H1 (cell line): ENCODE data around the gene TNPO3. TPM values are rescaled to one million over a fixed set of nuclear protein-coding genes. Genes with fewer than 3 reads are reported as not detected.

Experiments
- HDAC6 ChIP-seq: IDR thresholded peaks from one replicate; pipeline ENCODE4 v1.7.1; 2012; ENCODE audit warnings: low read depth, mild to moderate bottlenecking, inconsistent platforms, low read length, moderate library complexity
- SP4 ChIP-seq: IDR thresholded peaks from 2 replicates; pipeline ENCODE4 v1.6.1; 2012; ENCODE audit warnings: low read length, inconsistent platforms
- polyA plus RNA-seq, 7 experiments: library from polyadenylated mRNA; depleted of rRNA in 3 of 7; stranded (reverse) in 5 of 7; unstranded in 2 of 7; fragments of >200 nt in 5 of 7; fragments of 200-250 nt in 2 of 7; gene quantifications; 1 replicate in 5 of 7; 2 replicates in 1 of 7; 4 replicates in 1 of 7; pipeline versions ENCODE4 v1.2.1 to v1.2.3, GENCODE V29; 2011 to 2013; ENCODE audit warnings: missing spikeins in 2 of 7, mixed read lengths in 2 of 7
- total RNA-seq: library from RNA; stranded (reverse); fragmentation: NEBNext Ultra II Directional; extraction: Animal tissue kit (Norgen Biotek cat#: 25700); gene quantifications from 2 replicates; pipeline ENCODE4 v1.2.1, GENCODE V29; 2021

TNPO3 gene
- total and polyA plus RNA-seq, 2 of the 8 experiments (the other 6 are each of a cell fraction or from before 2014, with no cell fraction given), result 67.6 to 99.2 TPM

DNA sequence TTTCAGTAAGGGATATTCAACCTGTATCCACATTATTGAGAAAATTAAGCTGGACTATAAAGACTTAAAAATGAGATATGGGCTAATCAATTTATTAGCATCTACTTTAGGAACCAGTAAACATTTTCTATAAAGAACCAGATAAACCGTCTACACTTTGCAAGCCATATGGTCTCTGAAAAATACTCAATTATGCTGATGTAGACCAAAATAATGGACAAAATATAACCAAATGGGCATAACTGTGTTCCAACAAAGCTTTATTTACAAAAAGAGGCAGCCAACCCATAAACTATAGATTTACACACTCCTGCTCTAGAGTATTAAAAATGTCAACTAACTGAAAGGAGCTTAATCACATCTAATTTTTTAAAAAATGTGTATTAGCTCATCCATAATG lies 42.3 kb downstream of the TNPO3 start (continued):
- TF ChIP-seq SP4 (no peak), HDAC6 (no peak)
- TF ChIP-seq, all 59 proteins: peak for 0
